OCI-LY7 (cell line): ENCODE measurements around the gene ARL8B. TPM values are rescaled to one million over a fixed set of nuclear protein-coding genes. Genes with fewer than 3 reads are reported as not detected.
"Not testable (repeated sequence)": the region's sequence is repeated elsewhere in the genome, so short reads cannot be mapped to it uniquely, and the experiment has no call there.

Experiments used
- BruUV-seq: library from RNA; stranded (reverse); fragments of 400-500 nt; replicated peaks from 2 replicates; lab custom pipeline; 2021; lab: Mats Ljungman, UMichigan
- CTCF ChIA-PET: fragments of 300-600 bp; sonication (Branson Sonifier 250); formaldehyde crosslinking; loops from one replicate; lab custom pipeline; 2022; ENCODE audit warnings: antibody characterized with exemption; ENCODE audit not compliant: unreplicated experiment; lab: Charles Lee
- POLR2A ChIA-PET: fragments of 300-600 bp; sonication (Branson Sonifier 250); formaldehyde crosslinking; loops from one replicate; lab custom pipeline; 2022; ENCODE audit warnings: antibody characterized with exemption; lab: Charles Lee
- DNase-seq: peaks from one replicate; pipeline ENCODE4 v3.0.0-alpha.2; 2015; ENCODE audit warnings: low spot score
- H2AFZ ChIP-seq: fragments of 200-600 bp; sonication (generic), shearing (Covaris generic); 2 replicates; pipeline ENCODE4 v1.6.1; 2014; ENCODE audit warnings: mild to moderate bottlenecking, antibody characterized with exemption, low read length, moderate library complexity
- H3K27ac ChIP-seq: fragments of 200-600 bp; sonication (generic); 2 replicates; pipeline ENCODE4 v1.5.1; 2014; ENCODE audit warnings: mixed run types, low read depth, mild to moderate bottlenecking, moderate library complexity, low read length, inconsistent platforms; ENCODE audit not compliant: poor library complexity, severe bottlenecking
- H3K36me3 ChIP-seq: fragments of 200-600 bp; sonication (generic); 2 replicates; pipeline ENCODE4 v1.6.1; 2014; ENCODE audit warnings: mild to moderate bottlenecking, antibody characterized with exemption, low read length, moderate library complexity, mixed read lengths; ENCODE audit not compliant: insufficient read depth
- H3K4me1 ChIP-seq: fragments of 200-600 bp; sonication (generic); 2 replicates; pipeline ENCODE4 v1.5.1; 2014; ENCODE audit warnings: mild to moderate bottlenecking, low read length; ENCODE audit not compliant: insufficient read depth, poor library complexity, severe bottlenecking
- H3K4me2 ChIP-seq: fragments of 200-600 bp; sonication (generic); 2 replicates; pipeline ENCODE4 v1.6.1; 2014; ENCODE audit warnings: mild to moderate bottlenecking, low read length
- H3K4me3 ChIP-seq: fragments of 200-600 bp; sonication (generic); 2 replicates; pipeline ENCODE4 v1.5.1; 2014; ENCODE audit warnings: mild to moderate bottlenecking, low read depth, low read length; ENCODE audit not compliant: poor library complexity, severe bottlenecking
- H3K79me2 ChIP-seq: fragments of 200-600 bp; sonication (generic); 2 replicates; pipeline ENCODE4 v1.6.1; 2016; ENCODE audit warnings: low read depth, mild to moderate bottlenecking, low read length, moderate library complexity, mixed read lengths; ENCODE audit not compliant: insufficient read depth
- H3K9me2 ChIP-seq: fragments of 200-600 bp; sonication (generic); 2 replicates; pipeline ENCODE4 v1.6.1; 2016; ENCODE audit warnings: mild to moderate bottlenecking, low read length, mixed read lengths; ENCODE audit not compliant: insufficient read depth
- H3K9me3 ChIP-seq: fragments of 200-600 bp; sonication (generic); 2 replicates; pipeline ENCODE4 v1.6.1; 2014; ENCODE audit warnings: mild to moderate bottlenecking, mixed run types, low read length, mixed read lengths
- H4K20me1 ChIP-seq: fragments of 200-600 bp; sonication (generic); 2 replicates; pipeline ENCODE4 v1.6.1; 2014; ENCODE audit warnings: mild to moderate bottlenecking, antibody characterized with exemption, low read length, moderate library complexity, mixed read lengths; ENCODE audit not compliant: insufficient read depth
- CTCF ChIP-seq: fragments of 200-600 bp; sonication (generic); conservative IDR thresholded peaks from 2 replicates; pipeline ENCODE4 v1.5.1; 2014; ENCODE audit warnings: mild to moderate bottlenecking, antibody characterized with exemption, low read length, moderate library complexity, mixed read lengths
- EZH2phosphoT487 ChIP-seq: fragments of 200-600 bp; sonication (generic); IDR thresholded peaks from 2 replicates; pipeline ENCODE4 v1.6.1; 2018; ENCODE audit warnings: low read depth, borderline replicate concordance, mild to moderate bottlenecking, mixed run types, antibody characterized with exemption, low read length, moderate library complexity, mixed read lengths
- intact Hi-C: fragments of 100-400 bp; cut with micrococcal nuclease; formaldehyde crosslinking; loops from one replicate; pipeline ENCODE4 v1.10.0; 2022; ENCODE audit not compliant: unreplicated experiment
- total RNA-seq, 2 experiments: library from RNA; depleted of rRNA in 1 of 2; stranded (reverse); fragments of >200 nt in 1 of 2; shearing (Covaris generic) in 1 of 2; gene quantifications; 2 replicates each; pipeline ENCODE4 v1.2.3, GENCODE V29; 2014 to 2022

Gene ARL8B
- total RNA-seq, 2 experiments from 2014 or later, result 27.1 to 60.4 TPM

- ChIA-PET CTCF (interaction anchor here (0.6 to 1.6 kb wide), 5 partner anchors 10 to 16 kb away, joined by 3 to 5 read pairs (median 3); no protein-coding TSS in a partner anchor), POLR2A (interaction anchor here (0.6 to 13.5 kb wide), 20 partner anchors 9 to 687 kb away, joined by 3 to 444 read pairs (median 5); partner anchors contain the start of gene ARL8B)
- TF ChIP-seq EZH2phosphoT487, result no peak
- no peak for TF ChIP-seq CTCF
These were observed 59.5 kb downstream of the ARL8B start for GRCh38 chr3:5181469-5182141.

GRCh38 chr3:5183714-5184113, 61.6 kb downstream of the ARL8B start:
- DNase-seq, BruUV-seq, intact Hi-C loops, H3K9me3 ChIP-seq, CTCF ChIA-PET, H4K20me1 ChIP-seq, H3K4me3 ChIP-seq, H3K9me2 ChIP-seq, H2AFZ ChIP-seq: not testable (repeated sequence)
- H3K79me2 ChIP-seq, result peaks cover 72% of the 10 kb centered on the region
- peak overlapping the region; percentile 82 for H3K4me2 ChIP-seq
- H3K36me3 ChIP-seq, result peaks cover 41% of the 10 kb centered on the region
- POLR2A ChIA-PET, result interaction anchor here (1.0 to 13.5 kb wide), 6 partner anchors 10 to 61 kb away, joined by 4 to 444 read pairs (median 26); partner anchors contain the start of gene ARL8B
- H3K4me1 ChIP-seq, result peaks cover 77% of the 10 kb centered on the region
- H3K27ac ChIP-seq, result peak overlapping the region; percentile 98

More at GRCh38 chr3:5181469-5182141, 59.5 kb downstream of the ARL8B start:
- Histone ChIP-seq H3K9me3 (no peaks in the 10 kb centered on the region), H2AFZ (no peak overlapping the region), H3K4me2 (peak overlapping the region; percentile 82), H3K9me2 (no peaks in the 10 kb centered on the region), H3K36me3 (peaks cover 50% of the 10 kb centered on the region), H3K4me1 (peaks cover 98% of the 10 kb centered on the region), H3K79me2 (peaks cover 76% of the 10 kb centered on the region; the same call in 1 of the 2 replicates), H4K20me1 (no peaks in the 10 kb centered on the region), H3K4me3 (peak overlapping the region; percentile 51), H3K27ac (peak overlapping the region; percentile 98)
- TSS peak; percentile 86 for BruUV-seq
- intact Hi-C loops, result loop anchor here (2.0 kb wide), 1 partner anchor 15 kb away; no protein-coding TSS in a partner anchor
- DNase-seq, result peak; percentile 92

GRCh38 chr3:5184499-5184898, 62.4 kb downstream of the ARL8B start:
- Histone ChIP-seq H2AFZ (no peak overlapping the region), H3K4me1 (peaks cover 69% of the 10 kb centered on the region), H3K9me2 (no peaks in the 10 kb centered on the region), H3K4me3 (no peak overlapping the region), H4K20me1 (no peaks in the 10 kb centered on the region; the same call in 1 of the 2 replicates), H3K36me3 (peaks cover 42% of the 10 kb centered on the region), H3K79me2 (peaks cover 72% of the 10 kb centered on the region), H3K27ac (peak overlapping the region; percentile 98), H3K9me3 (no peaks in the 10 kb centered on the region), H3K4me2 (peak overlapping the region; percentile 82)
- POLR2A ChIA-PET, result interaction anchor here (3.5 to 13.5 kb wide), 4 partner anchors 9 to 62 kb away, joined by 23 to 444 read pairs (median 26); partner anchors contain the start of gene ARL8B
- intact Hi-C loops, result no loop called here
- no peak for DNase-seq
- BruUV-seq, result no TSS peak
- CTCF ChIA-PET, result interaction anchor here (2.4 kb wide), 1 partner anchor 48 kb away, joined by 12 read pairs; no protein-coding TSS in a partner anchor
- TF ChIP-seq EZH2phosphoT487, result no peak
- TF ChIP-seq CTCF, result peak; percentile 39; the same call in 1 of the 2 replicates
